T-helper 9 cell (primary cell): ENCODE data around the gene GFY.
"Not testable (repeated sequence)": the region's sequence is repeated elsewhere in the genome, so short reads cannot be mapped to it uniquely, and the experiment has no call there.

Experiments used
- DNase-seq: peaks from one replicate; pipeline ENCODE4 v3.0.0-alpha.2; 2020

Gene GFY

GRCh38 chr19:49447485-49448431 is 22.6 kb downstream of the GFY start:
- no peak for DNase-seq

- DNase-seq: no peak
Observed at GRCh38 chr19:49448432-49448786, 23.2 kb downstream of the GFY start.

GRCh38 chr19:49450405-49450804 is 25.2 kb downstream of the GFY start:
- no peak for DNase-seq

- peak; percentile 86 for DNase-seq
Observed at GRCh38 chr19:49451430-49452181, 26.4 kb downstream of the GFY start, which contains the start of gene PIH1D1. PIH1D1 (minus strand) TSS chr19:49451814; CDS start chr19:49451574, 240 bp downstream.

GRCh38 chr19:49453013-49453756 is 28.0 kb downstream of the GFY start, which contains the start of gene ALDH16A1:
ALDH16A1 (plus strand) TSS chr19:49453225; CDS start chr19:49453332, 107 bp downstream.
- DNase-seq: peak; percentile 97

GRCh38 chr19:49453757-49454240 is 28.6 kb downstream of the GFY start:
- DNase-seq: no peak

GRCh38 chr19:49455773-49456172 is 30.6 kb downstream of the GFY start:
- no peak for DNase-seq

GRCh38 chr19:49456326-49456725 is 31.1 kb downstream of the GFY start:
- no peak for DNase-seq

- no peak for DNase-seq
Observed at GRCh38 chr19:49458567-49458903, 33.3 kb downstream of the GFY start.

- no peak for DNase-seq
Observed at GRCh38 chr19:49459388-49459787, 34.2 kb downstream of the GFY start.

- DNase-seq: not testable (repeated sequence)
Observed at GRCh38 chr19:49461130-49461529, 35.9 kb downstream of the GFY start.

- DNase-seq: no peak
Observed at GRCh38 chr19:49461656-49462055, 36.5 kb downstream of the GFY start.

- no peak for DNase-seq
Observed at GRCh38 chr19:49462492-49462891, 37.3 kb downstream of the GFY start.

- no peak for DNase-seq
Observed at GRCh38 chr19:49463960-49464740, 39.0 kb downstream of the GFY start.

- no peak for DNase-seq
Observed at GRCh38 chr19:49465371-49465770, 40.2 kb downstream of the GFY start.

GRCh38 chr19:49468199-49468598 is 43.0 kb downstream of the GFY start:
- DNase-seq: no peak

- peak; percentile 80 for DNase-seq
Observed at GRCh38 chr19:49468746-49469447, 43.7 kb downstream of the GFY start.

- DNase-seq: peak; percentile 66
Observed at GRCh38 chr19:49469828-49470614, 44.8 kb downstream of the GFY start.

- no peak for DNase-seq
Observed at GRCh38 chr19:49470615-49470978, 45.4 kb downstream of the GFY start.

GRCh38 chr19:49472936-49473335 is 47.7 kb downstream of the GFY start:
- no peak for DNase-seq

- not testable (repeated sequence) for DNase-seq
Observed at GRCh38 chr19:49473501-49473867, 48.3 kb downstream of the GFY start.
